Body of pancreas (tissue), 4 donors: Measurements from ENCODE around the gene ORC2. TPM values are rescaled to one million over a fixed set of nuclear protein-coding genes. Genes with fewer than 3 reads are reported as not detected.

Source experiments
- ATAC-seq: fragments of 150-250 bp; one replicate; pipeline ENCODE4 v1.9.1; 2016
- DNase-seq, 4 donors: peaks; one replicate each; pipeline ENCODE4 v3.0.0-alpha.2; 2019
- H3K27ac ChIP-seq, 4 donors: fragments of 200-600 bp; sonication (generic); 1 replicate in 3 of 4; 2 replicates in 1 of 4; pipeline versions ENCODE4 v1.5.1 to v1.6.1; 2016 to 2019; ENCODE audit warnings: mild to moderate bottlenecking in 1 of 4, mixed read lengths in 1 of 4, moderate library complexity in 1 of 4
- H3K27me3 ChIP-seq, 2 donors: fragments of 200-600 bp; sonication (generic); one replicate each; pipeline ENCODE4 v1.6.0; 2016; ENCODE audit warnings: mild to moderate bottlenecking in 1 of 2
- H3K36me3 ChIP-seq, 2 donors: fragments of 200-600 bp; sonication (generic); replicated peaks in 1 of 2; 2 replicates each; pipeline ENCODE4 v1.5.1; 2016; ENCODE audit warnings: low read depth in 2 of 2; ENCODE audit not compliant: insufficient read depth in 1 of 2
- H3K4me1 ChIP-seq: fragments of 200-600 bp; sonication (generic); one replicate; pipeline ENCODE4 v1.6.0; 2016
- H3K4me3 ChIP-seq, 2 donors: fragments of 200-600 bp; sonication (generic); 1 replicate in 1 of 2; 2 replicates in 1 of 2; pipeline ENCODE4 v1.5.1; 2016 to 2019
- H3K9me3 ChIP-seq, 3 donors: fragments of 200-600 bp; sonication (generic); 1 replicate in 2 of 3; 2 replicates in 1 of 3; pipeline ENCODE4 v1.5.1; 2016
- POLR2A ChIP-seq, 3 donors: fragments of 450-650 bp; IDR thresholded peaks; one replicate each; pipeline ENCODE4 v1.6.1; 2016; ENCODE audit warnings: antibody characterized with exemption in 3 of 3, mild to moderate bottlenecking in 2 of 3
- WGBS, 2 donors: methylation state at CpG; one replicate each; pipeline ENCODE4 v1.1.5; 2017; 5-methylcytosine and 5-hydroxymethylcytosine counted together
- intact Hi-C: fragments of 100-400 bp; cut with DNase I; formaldehyde crosslinking; loops from one replicate; pipeline ENCODE4 v1.15.1; 2023
- total RNA-seq, 2 donors: library from RNA; depleted of rRNA; stranded (reverse); fragments of >200 nt; gene quantifications; one replicate each; pipeline ENCODE4 v1.1.0, GENCODE V29; 2016
- TF ChIP-seq, protein P1 (sequence below), 7 experiments: fragments of 450-650 bp in 4 of 7; fragments of 200-600 bp in 3 of 7; sonication (generic) in 3 of 7; IDR thresholded peaks; one replicate each; pipeline ENCODE4 v1.5.1; 2016 to 2019; ENCODE audit warnings: antibody characterized with exemption in 7 of 7

The ORC2 gene
- total RNA-seq, 2 donors from 2014 or later, result 9.2 to 17.1 TPM

DNA sequence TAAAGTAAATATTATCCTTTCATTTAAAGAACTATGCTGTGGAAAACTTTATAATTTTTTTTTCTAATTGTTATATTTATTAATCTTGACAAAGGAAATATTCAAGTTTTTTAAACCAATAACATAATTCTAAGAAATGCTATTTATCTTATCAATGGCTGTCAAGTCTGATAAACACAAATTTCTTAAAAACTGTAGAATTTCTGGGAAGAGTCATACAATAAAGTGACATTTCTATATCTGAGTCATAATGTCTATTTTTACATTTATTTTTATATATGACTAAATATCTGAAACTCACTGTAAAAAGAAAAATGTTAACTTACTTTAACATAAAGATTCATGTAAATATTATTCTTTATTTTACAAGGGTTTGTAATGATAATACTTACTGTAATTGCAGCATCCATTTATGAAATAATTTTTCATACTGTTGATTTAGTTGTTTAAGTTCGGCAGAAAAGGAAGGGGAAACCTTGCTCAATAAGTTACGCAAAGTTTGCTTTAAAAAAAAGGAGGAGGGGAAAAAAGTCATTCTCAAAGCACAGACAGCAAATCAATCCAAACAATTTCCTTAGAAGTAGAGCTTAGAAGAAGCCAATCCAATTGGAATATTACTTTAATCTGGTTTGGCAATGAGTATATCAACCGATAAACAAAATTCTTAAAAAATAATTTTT, 32.4 kb downstream of the ORC2 start:
- Histone ChIP-seq H3K4me1 (peaks cover 11% of the 10 kb centered on the region), H3K27ac (peak overlapping the region in 1 of 4 donors; percentile 25), H3K9me3 (no peaks in the 10 kb centered on the region), H3K27me3 (no peaks in the 10 kb centered on the region), H3K4me3 (no peak overlapping the region), H3K36me3 (peaks cover 0 to 6% of the 10 kb centered on the region in 2 donors)
- no peak for TF ChIP-seq POLR2A (IDR thresholded peaks at IDR 0.05)
- TF ChIP-seq, protein P1, sequence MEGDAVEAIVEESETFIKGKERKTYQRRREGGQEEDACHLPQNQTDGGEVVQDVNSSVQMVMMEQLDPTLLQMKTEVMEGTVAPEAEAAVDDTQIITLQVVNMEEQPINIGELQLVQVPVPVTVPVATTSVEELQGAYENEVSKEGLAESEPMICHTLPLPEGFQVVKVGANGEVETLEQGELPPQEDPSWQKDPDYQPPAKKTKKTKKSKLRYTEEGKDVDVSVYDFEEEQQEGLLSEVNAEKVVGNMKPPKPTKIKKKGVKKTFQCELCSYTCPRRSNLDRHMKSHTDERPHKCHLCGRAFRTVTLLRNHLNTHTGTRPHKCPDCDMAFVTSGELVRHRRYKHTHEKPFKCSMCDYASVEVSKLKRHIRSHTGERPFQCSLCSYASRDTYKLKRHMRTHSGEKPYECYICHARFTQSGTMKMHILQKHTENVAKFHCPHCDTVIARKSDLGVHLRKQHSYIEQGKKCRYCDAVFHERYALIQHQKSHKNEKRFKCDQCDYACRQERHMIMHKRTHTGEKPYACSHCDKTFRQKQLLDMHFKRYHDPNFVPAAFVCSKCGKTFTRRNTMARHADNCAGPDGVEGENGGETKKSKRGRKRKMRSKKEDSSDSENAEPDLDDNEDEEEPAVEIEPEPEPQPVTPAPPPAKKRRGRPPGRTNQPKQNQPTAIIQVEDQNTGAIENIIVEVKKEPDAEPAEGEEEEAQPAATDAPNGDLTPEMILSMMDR (IDR thresholded peaks at IDR 0.05), result no peak
- no peak for DNase-seq
- whole genome bisulfite sequencing, 2 donors, result 45 to 49% methylated on average over 3 of the region's 3 CpGs
- intact Hi-C loops, result no loop called here
- ATAC-seq, result no peak

DNA sequence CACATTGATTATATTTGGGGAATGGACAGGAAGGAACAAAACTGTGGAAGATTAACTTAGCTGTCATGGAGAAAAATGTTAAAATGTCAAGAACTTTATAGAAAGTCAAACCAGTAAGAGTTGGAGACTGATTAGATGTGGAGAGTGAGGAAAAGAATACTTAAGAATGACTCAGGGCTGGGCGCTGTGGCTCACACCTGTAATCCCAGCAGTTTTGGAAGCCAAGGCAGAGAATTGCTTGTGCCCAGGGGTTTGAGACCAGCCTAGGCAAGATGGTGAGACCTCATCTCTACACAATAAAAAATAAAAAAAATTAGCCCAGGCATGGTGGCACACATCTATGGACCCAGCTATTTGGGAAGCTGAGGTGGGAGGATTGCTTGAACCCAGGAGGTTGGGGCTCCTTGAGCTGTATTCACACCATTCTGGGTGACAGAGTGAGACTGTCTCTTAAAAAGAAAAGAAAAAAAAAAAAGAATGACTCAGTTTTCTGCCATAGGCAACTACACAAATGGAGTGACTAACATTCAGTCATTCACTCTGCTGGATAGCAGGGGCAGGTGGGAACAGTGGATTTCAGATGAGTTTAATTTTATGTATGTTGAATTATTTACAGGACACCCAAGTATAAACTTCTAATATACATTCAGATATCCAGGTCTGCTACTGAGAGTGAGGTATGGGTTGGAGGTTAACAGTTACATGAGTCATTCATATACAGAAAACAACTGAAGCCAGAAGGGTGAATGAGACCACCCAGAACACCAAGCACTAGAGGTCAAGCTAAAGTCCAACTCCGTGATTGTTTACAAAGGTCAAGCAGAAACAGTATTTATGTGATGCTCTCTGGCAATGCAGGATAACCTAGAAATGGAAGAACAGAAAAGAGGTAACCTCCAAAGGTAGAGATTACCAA, 33.9 kb downstream of the ORC2 start:
- H3K9me3 ChIP-seq, result no peaks in the 10 kb centered on the region
- TF ChIP-seq POLR2A (IDR thresholded peaks at IDR 0.05), result no peak
- no peak overlapping the region for H3K27ac ChIP-seq
- H3K36me3 ChIP-seq, result no peaks in the 10 kb centered on the region
- ATAC-seq (no peak), DNase-seq (no peak)
- peaks cover 11% of the 10 kb centered on the region for H3K4me1 ChIP-seq
- intact Hi-C loops, result no loop called here
- WGBS, 2 donors, result 88 to 93% methylated on average over 2 of the region's 2 CpGs
- H3K27me3 ChIP-seq, result no peaks in the 10 kb centered on the region
- no peak overlapping the region for H3K4me3 ChIP-seq

DNA sequence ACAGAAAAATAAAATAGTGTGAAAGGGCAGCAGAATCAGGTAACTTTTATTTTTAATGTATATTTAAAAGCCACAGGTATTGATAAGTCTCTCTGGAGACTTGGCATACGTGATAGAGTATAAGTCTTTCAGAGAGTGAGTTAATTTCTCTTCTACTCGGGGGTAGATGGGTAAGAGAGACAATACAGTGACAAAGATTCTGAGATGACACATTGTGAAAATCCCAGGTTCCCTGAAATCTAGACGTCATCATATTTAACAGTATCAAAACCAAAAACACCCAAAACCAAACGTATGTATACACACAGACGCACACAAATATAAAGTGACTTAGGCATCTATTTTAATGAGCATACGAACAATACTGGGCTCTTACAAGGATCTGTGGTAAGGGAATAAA, 41.0 kb downstream of the ORC2 start:
- TF ChIP-seq, protein P1 (IDR thresholded peaks at IDR 0.05), result no peak
- TF ChIP-seq POLR2A (IDR thresholded peaks at IDR 0.05), result no peak
- ATAC-seq (no peak), DNase-seq (no peak)
- Histone ChIP-seq H3K4me3 (no peak overlapping the region), H3K9me3 (no peaks in the 10 kb centered on the region), H3K27ac (no peak overlapping the region), H3K4me1 (no peaks in the 10 kb centered on the region), H3K27me3 (no peaks in the 10 kb centered on the region), H3K36me3 (peaks cover 0 to 22% of the 10 kb centered on the region in 2 donors)
- WGBS, 2 donors, result 83% methylated on average over 6 of the region's 6 CpGs
- intact Hi-C loops, result no loop called here

DNA sequence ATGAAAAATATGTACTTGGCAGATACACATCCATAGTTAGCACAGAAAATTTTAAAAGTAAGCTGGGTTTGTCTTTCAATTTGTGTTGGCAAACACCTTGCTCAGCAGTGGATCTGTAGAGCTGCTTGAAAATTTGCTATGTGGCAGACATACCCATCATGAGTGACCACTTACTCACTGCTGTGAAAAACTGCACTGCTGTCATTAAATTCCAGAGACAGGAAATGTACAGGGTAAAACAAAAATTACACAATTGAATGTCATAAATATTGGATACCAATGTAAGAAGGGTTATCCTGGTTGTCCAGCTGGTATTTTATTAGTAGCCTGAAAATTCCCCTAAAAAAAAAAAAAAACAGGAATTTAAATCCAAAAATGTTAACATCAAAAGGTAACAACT, 49.8 kb downstream of the ORC2 start:
- no peak for DNase-seq
- Histone ChIP-seq H3K4me3 (no peak overlapping the region), H3K27me3 (no peaks in the 10 kb centered on the region), H3K36me3 (peaks cover 0 to 27% of the 10 kb centered on the region in 2 donors), H3K4me1 (no peaks in the 10 kb centered on the region), H3K27ac (no peak overlapping the region), H3K9me3 (no peaks in the 10 kb centered on the region)
- intact Hi-C loops, result no loop called here
- TF ChIP-seq POLR2A (IDR thresholded peaks at IDR 0.05), result no peak
- TF ChIP-seq, protein P1 (IDR thresholded peaks at IDR 0.05), result no peak
- no peak for ATAC-seq

DNA sequence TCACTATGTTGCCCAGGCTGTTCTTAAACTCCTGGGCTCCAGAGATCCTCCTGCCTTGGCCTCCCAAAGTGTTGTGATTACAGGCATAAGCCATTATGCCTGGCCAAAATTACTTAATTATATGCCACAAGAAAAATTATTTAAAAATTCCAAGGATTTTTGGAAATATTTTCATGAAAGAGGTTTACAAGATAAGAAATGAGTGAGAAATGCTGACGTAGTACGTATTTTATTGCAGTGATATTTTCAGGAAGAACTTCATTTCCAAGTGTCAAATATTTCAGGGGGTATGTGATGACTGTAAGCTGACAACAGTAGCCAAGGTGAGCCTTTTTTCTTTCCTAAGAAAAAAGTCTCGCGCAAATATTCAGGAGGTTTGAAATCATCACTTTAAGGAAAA, 53.5 kb downstream of the ORC2 start:
- TF ChIP-seq, protein P1 (IDR thresholded peaks at IDR 0.05), result no peak
- no peak for TF ChIP-seq POLR2A (IDR thresholded peaks at IDR 0.05)
- DNase-seq, result no peak
- intact Hi-C loops, result loop anchor here (10.0 kb wide), 1 partner anchor 165 kb away; the partner anchor contains the start of genes HYCC2 and NDUFB3
- Histone ChIP-seq H3K4me1 (no peaks in the 10 kb centered on the region), H3K27ac (no peak overlapping the region), H3K4me3 (no peak overlapping the region), H3K9me3 (no peaks in the 10 kb centered on the region), H3K36me3 (peaks cover 0 to 16% of the 10 kb centered on the region in 2 donors), H3K27me3 (no peaks in the 10 kb centered on the region)
- 92 to 96% methylated on average over 4 of the region's 4 CpGs for WGBS, 2 donors
- ATAC-seq, result no peak
